Breast epithelium (tissue), 3 donors: Measurements from ENCODE around the gene ITPKB.

ENCODE experiments used
- CTCF ChIP-seq, 3 donors: fragments of 450-650 bp; IDR thresholded peaks; one replicate each; pipeline ENCODE4 v1.5.1; 2016 to 2017; ENCODE audit warnings: antibody characterized with exemption in 3 of 3, mild to moderate bottlenecking in 3 of 3, moderate library complexity in 3 of 3
- POLR2A ChIP-seq: fragments of 450-650 bp; IDR thresholded peaks from one replicate; pipeline ENCODE4 v1.6.1; 2016; ENCODE audit warnings: antibody characterized with exemption, mild to moderate bottlenecking, moderate library complexity
- POLR2AphosphoS5 ChIP-seq, 3 donors: sonication (generic); formaldehyde crosslinking; IDR thresholded peaks; one replicate each; pipeline ENCODE4 v1.6.1; 2017; ENCODE audit warnings: antibody characterized with exemption in 3 of 3

- TF ChIP-seq CTCF (IDR thresholded peaks at IDR 0.05) (no peak), POLR2A (no peak), POLR2AphosphoS5 (IDR thresholded peaks at IDR 0.05) (no peak)
These were observed 55.9 kb downstream of the ITPKB start for GRCh38 chr1:226682871-226683814.
